GM18507 (cell line): ENCODE data around the gene GLRA3.
A peak's percentile ranks its signal among the peaks of the same experiment; 100 is the strongest.
"Not testable (repeated sequence)": the region's sequence is repeated elsewhere in the genome, so short reads cannot be mapped to it uniquely, and the experiment has no call there.

Experiments
- DNase-seq: peaks from one replicate; pipeline ENCODE4 v3.0.0; 2011; ENCODE audit warnings: low read depth; ENCODE audit not compliant: insufficient read length; ENCODE audit errors: extremely low spot score
- FAIRE-seq: peaks from 2 replicates; lab custom pipeline; 2011; peaks lifted over from hg19 to GRCh38; lab: Jason Lieb, UNC

Gene GLRA3

GRCh38 chr4:174815282-174815681, 13.8 kb downstream of the GLRA3 start:
- FAIRE-seq = no peak
- no peak for DNase-seq

- no peak for DNase-seq
- FAIRE-seq = no peak
Measured at GRCh38 chr4:174813292-174813691, 15.8 kb downstream of the GLRA3 start.

- no peak for FAIRE-seq
- DNase-seq = no peak
Measured at GRCh38 chr4:174810834-174811233, 18.2 kb downstream of the GLRA3 start.

- FAIRE-seq = no peak
- no peak for DNase-seq
Measured at GRCh38 chr4:174808836-174809235, 20.2 kb downstream of the GLRA3 start.

- FAIRE-seq (no peak), DNase-seq (no peak)
Measured at GRCh38 chr4:174808119-174808518, 20.9 kb downstream of the GLRA3 start.

- DNase-seq (no peak), FAIRE-seq (no peak)
Measured at GRCh38 chr4:174805746-174806145, 23.3 kb downstream of the GLRA3 start.

- no peak for DNase-seq
- FAIRE-seq = no peak
Measured at GRCh38 chr4:174794543-174795094, 34.4 kb downstream of the GLRA3 start.

- no peak for FAIRE-seq
- no peak for DNase-seq
Measured at GRCh38 chr4:174789657-174790056, 39.4 kb downstream of the GLRA3 start.

- FAIRE-seq, DNase-seq: not testable (repeated sequence)
Measured at GRCh38 chr4:174778274-174778986, 50.6 kb downstream of the GLRA3 start.

GRCh38 chr4:174775366-174775765, 53.7 kb downstream of the GLRA3 start:
- DNase-seq = no peak
- no peak for FAIRE-seq

GRCh38 chr4:174764105-174764729, 64.8 kb downstream of the GLRA3 start:
- DNase-seq (no peak), FAIRE-seq (peak; percentile 74)

GRCh38 chr4:174763454-174764104, 65.5 kb downstream of the GLRA3 start:
- FAIRE-seq (no peak), DNase-seq (no peak)

- no peak for DNase-seq
- no peak for FAIRE-seq
Measured at GRCh38 chr4:174761451-174761850, 67.6 kb downstream of the GLRA3 start.

- FAIRE-seq (no peak), DNase-seq (no peak)
Measured at GRCh38 chr4:174757736-174758135, 71.3 kb downstream of the GLRA3 start.

GRCh38 chr4:174753021-174753420, 76.0 kb downstream of the GLRA3 start:
- FAIRE-seq = no peak
- no peak for DNase-seq

- FAIRE-seq (no peak), DNase-seq (no peak)
Measured at GRCh38 chr4:174752026-174752425, 77.0 kb downstream of the GLRA3 start.

GRCh38 chr4:174749091-174749490, 80.0 kb downstream of the GLRA3 start:
- DNase-seq (no peak), FAIRE-seq (no peak)

- DNase-seq (no peak), FAIRE-seq (no peak)
Measured at GRCh38 chr4:174746710-174747109, 82.3 kb downstream of the GLRA3 start.

GRCh38 chr4:174742561-174742960, 86.5 kb downstream of the GLRA3 start:
- DNase-seq = no peak
- FAIRE-seq = no peak

- FAIRE-seq (no peak), DNase-seq (no peak)
Measured at GRCh38 chr4:174739576-174739975, 89.5 kb downstream of the GLRA3 start.

- no peak for FAIRE-seq
- no peak for DNase-seq
Measured at GRCh38 chr4:174734181-174734580, 94.9 kb downstream of the GLRA3 start.
